GM19455 (cell line): ENCODE results near the gene KLHL1.

Experiments used
- ATAC-seq: cut with Tn5 transposase; IDR thresholded peaks from one replicate; pipeline ENCODE4 v1.9.1; 2021; ENCODE audit not compliant: unreplicated experiment

Gene KLHL1

GRCh38 chr13:69704311-69704710 lies 403.9 kb downstream of the KLHL1 start:
- ATAC-seq: no peak

GRCh38 chr13:69690999-69691398 lies 417.3 kb downstream of the KLHL1 start:
- no peak for ATAC-seq

- no peak for ATAC-seq
Measured at GRCh38 chr13:69683921-69684686, 424.1 kb downstream of the KLHL1 start.

- no peak for ATAC-seq
Measured at GRCh38 chr13:69681722-69682121, 426.5 kb downstream of the KLHL1 start.

- ATAC-seq: no peak
Measured at GRCh38 chr13:69677343-69677742, 430.9 kb downstream of the KLHL1 start.

GRCh38 chr13:69676286-69676685 lies 432.0 kb downstream of the KLHL1 start:
- ATAC-seq: no peak

- no peak for ATAC-seq
Measured at GRCh38 chr13:69660155-69660554, 448.1 kb downstream of the KLHL1 start.

GRCh38 chr13:69657676-69658075 lies 450.6 kb downstream of the KLHL1 start:
- ATAC-seq: no peak

GRCh38 chr13:69654392-69654791 lies 453.9 kb downstream of the KLHL1 start:
- no peak for ATAC-seq
